GM23248 (cell line): ENCODE data around the gene CMTM6. TPM values are rescaled to one million over a fixed set of nuclear protein-coding genes. Genes with fewer than 3 reads are reported as not detected.

Experiments
- DNase-seq: peaks from one replicate; pipeline ENCODE4 v3.0.0-alpha.2; 2015
- H2AFZ ChIP-seq: fragments of 200-600 bp; sonication (generic); 2 replicates; pipeline ENCODE4 v1.6.1; 2016; ENCODE audit warnings: antibody characterized with exemption
- H3F3A ChIP-seq: fragments of 200-600 bp; sonication (generic); 2 replicates; pipeline ENCODE4 v1.6.1; 2016; ENCODE audit warnings: mild to moderate bottlenecking, antibody characterized with exemption, mixed run types; ENCODE audit not compliant: insufficient read depth
- H3K27ac ChIP-seq: fragments of 200-600 bp; sonication (generic); 2 replicates; pipeline ENCODE4 v1.5.1; 2016; ENCODE audit warnings: mild to moderate bottlenecking
- H3K27me3 ChIP-seq: fragments of 200-600 bp; sonication (generic); replicated peaks from 2 replicates; pipeline ENCODE4 v1.6.1; 2016; ENCODE audit warnings: mild to moderate bottlenecking; ENCODE audit not compliant: insufficient read depth
- H3K36me3 ChIP-seq: fragments of 200-600 bp; sonication (generic); 2 replicates; pipeline ENCODE4 v1.6.1; 2016; ENCODE audit warnings: low read depth, mild to moderate bottlenecking
- H3K4me1 ChIP-seq: fragments of 200-600 bp; sonication (generic); 2 replicates; pipeline ENCODE4 v1.6.1; 2016; ENCODE audit warnings: mild to moderate bottlenecking; ENCODE audit not compliant: insufficient read depth
- H3K4me2 ChIP-seq: fragments of 200-600 bp; sonication (generic); one replicate; pipeline ENCODE4 v1.6.1; 2016; ENCODE audit warnings: mild to moderate bottlenecking; ENCODE audit not compliant: unreplicated experiment
- H3K4me3 ChIP-seq: fragments of 200-600 bp; sonication (generic); 2 replicates; pipeline ENCODE4 v1.5.1; 2016; ENCODE audit warnings: mild to moderate bottlenecking
- H3K79me2 ChIP-seq: fragments of 200-600 bp; sonication (generic); 2 replicates; pipeline ENCODE4 v1.6.1; 2016; ENCODE audit warnings: mild to moderate bottlenecking; ENCODE audit not compliant: insufficient read depth
- H3K9ac ChIP-seq: fragments of 200-600 bp; sonication (generic); 2 replicates; pipeline ENCODE4 v1.6.1; 2016; ENCODE audit warnings: mild to moderate bottlenecking
- H3K9me2 ChIP-seq: fragments of 200-600 bp; sonication (generic); 2 replicates; pipeline ENCODE4 v1.6.1; 2016; ENCODE audit warnings: mixed run types, mild to moderate bottlenecking, moderate library complexity; ENCODE audit not compliant: insufficient read depth
- H3K9me3 ChIP-seq: fragments of 200-600 bp; sonication (generic); one replicate; pipeline ENCODE4 v1.6.1; 2017; ENCODE audit warnings: low read depth
- H4K20me1 ChIP-seq: fragments of 200-600 bp; sonication (generic); 2 replicates; pipeline ENCODE4 v1.6.0; 2016; ENCODE audit not compliant: insufficient read depth
- EZH2 ChIP-seq: fragments of 200-600 bp; sonication (generic); IDR thresholded peaks from 2 replicates; pipeline ENCODE4 v1.6.1; 2018; ENCODE audit warnings: antibody characterized with exemption, mild to moderate bottlenecking; ENCODE audit not compliant: insufficient read depth, poor library complexity, severe bottlenecking
- EZH2phosphoT487 ChIP-seq: fragments of 200-600 bp; sonication (generic); IDR thresholded peaks from 2 replicates; pipeline ENCODE4 v1.6.1; 2018; ENCODE audit warnings: antibody characterized with exemption, moderate library complexity, mild to moderate bottlenecking, low read depth; ENCODE audit not compliant: insufficient read depth
- WGBS, 2 experiments: methylation state at CpG; one replicate each; pipeline ENCODE4 v1.1.6; 2015 to 2017; ENCODE audit warnings: low lambda C conversion rate in 2 of 2, low coverage in 1 of 2; ENCODE audit errors: missing lambda C conversion rate in 2 of 2; 5-methylcytosine and 5-hydroxymethylcytosine counted together
- in situ Hi-C: fragments of 300-500 bp; cut with MboI; formaldehyde crosslinking; loops from 2 replicates; pipeline ENCODE4 v1.15.0; 2020
- polyA plus RNA-seq: library from polyadenylated mRNA; unstranded; fragments of >200 nt; fragmentation: Nextera tagmentation; extraction: Ambion mirVana; gene quantifications from 2 replicates; pipeline ENCODE4 v1.2.1, GENCODE V29; 2016
- total RNA-seq: library from RNA; depleted of rRNA; stranded (reverse); fragments of >200 nt; shearing (Covaris generic); gene quantifications from 2 replicates; pipeline ENCODE4 v1.2.3, GENCODE V29; 2014

CMTM6 gene
- total and polyA plus RNA-seq, 2 experiments from 2014 or later = 78.6 to 104 TPM

DNA sequence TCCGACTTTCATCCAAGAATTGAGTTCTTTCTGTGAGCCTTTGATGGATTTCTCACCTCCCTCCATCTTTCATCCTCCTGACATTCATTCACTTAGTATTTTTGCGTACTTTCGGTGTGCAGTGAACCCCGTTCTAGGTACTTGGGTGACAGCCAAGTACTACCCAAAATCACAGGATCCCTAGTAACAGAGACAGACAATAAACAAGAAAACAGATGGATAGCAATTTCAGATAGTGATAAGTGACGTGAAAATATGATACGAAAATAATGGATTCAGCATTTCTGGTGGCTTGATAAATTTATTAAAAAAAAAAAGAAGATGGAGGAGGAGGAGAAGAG is 264 bp upstream of the CMTM6 start:
- in situ Hi-C loops = loop anchor here (10.0 kb wide), 1 partner anchor 162 kb away; no protein-coding TSS in a partner anchor

DNA sequence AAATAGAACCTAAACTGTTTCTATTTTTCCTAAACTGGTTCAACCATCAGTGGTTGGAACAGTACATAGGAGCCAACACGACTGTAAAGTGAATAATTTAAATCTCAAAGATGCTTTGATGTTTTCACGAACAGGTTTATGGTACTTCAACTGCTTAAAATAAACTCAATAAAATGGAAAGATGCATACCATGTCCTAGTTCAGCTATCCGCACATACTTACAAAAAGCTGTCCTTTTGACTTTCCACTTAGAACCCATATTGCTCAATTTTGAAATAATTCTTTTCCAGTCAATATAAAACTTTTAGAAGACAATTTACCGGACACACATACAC is 902 bp downstream of the CMTM6 start:
- H3K9me2 ChIP-seq = no peaks in the 10 kb centered on the region
- in situ Hi-C loops = loop anchor here (10.0 kb wide), 1 partner anchor 163 kb away; no protein-coding TSS in a partner anchor

More for the DNA sequence above, 264 bp upstream of the CMTM6 start:
- peaks cover 17% of the 10 kb centered on the region for H3F3A ChIP-seq
- peak overlapping the region; percentile 98 for H2AFZ ChIP-seq
- TF ChIP-seq EZH2 (no peak), EZH2phosphoT487 (no peak)
- peak overlapping the region; percentile 92 for H3K9ac ChIP-seq
- H4K20me1 ChIP-seq = no peaks in the 10 kb centered on the region
- peaks cover 40% of the 10 kb centered on the region for H3K79me2 ChIP-seq
- 1 to 2% methylated on average over 6 of the region's 6 CpGs for WGBS, 2 experiments
- no peak for DNase-seq
- no peaks in the 10 kb centered on the region for H3K9me3 ChIP-seq
- peak overlapping the region; percentile 91 for H3K27ac ChIP-seq
- H3K4me1 ChIP-seq = peaks cover 12% of the 10 kb centered on the region
- H3K4me2 ChIP-seq = peak overlapping the region; percentile 97
- H3K27me3 ChIP-seq = no peaks in the 10 kb centered on the region
- H3K9me2 ChIP-seq = no peaks in the 10 kb centered on the region
- no peaks in the 10 kb centered on the region for H3K36me3 ChIP-seq
- H3K4me3 ChIP-seq = peak overlapping the region; percentile 84

DNA sequence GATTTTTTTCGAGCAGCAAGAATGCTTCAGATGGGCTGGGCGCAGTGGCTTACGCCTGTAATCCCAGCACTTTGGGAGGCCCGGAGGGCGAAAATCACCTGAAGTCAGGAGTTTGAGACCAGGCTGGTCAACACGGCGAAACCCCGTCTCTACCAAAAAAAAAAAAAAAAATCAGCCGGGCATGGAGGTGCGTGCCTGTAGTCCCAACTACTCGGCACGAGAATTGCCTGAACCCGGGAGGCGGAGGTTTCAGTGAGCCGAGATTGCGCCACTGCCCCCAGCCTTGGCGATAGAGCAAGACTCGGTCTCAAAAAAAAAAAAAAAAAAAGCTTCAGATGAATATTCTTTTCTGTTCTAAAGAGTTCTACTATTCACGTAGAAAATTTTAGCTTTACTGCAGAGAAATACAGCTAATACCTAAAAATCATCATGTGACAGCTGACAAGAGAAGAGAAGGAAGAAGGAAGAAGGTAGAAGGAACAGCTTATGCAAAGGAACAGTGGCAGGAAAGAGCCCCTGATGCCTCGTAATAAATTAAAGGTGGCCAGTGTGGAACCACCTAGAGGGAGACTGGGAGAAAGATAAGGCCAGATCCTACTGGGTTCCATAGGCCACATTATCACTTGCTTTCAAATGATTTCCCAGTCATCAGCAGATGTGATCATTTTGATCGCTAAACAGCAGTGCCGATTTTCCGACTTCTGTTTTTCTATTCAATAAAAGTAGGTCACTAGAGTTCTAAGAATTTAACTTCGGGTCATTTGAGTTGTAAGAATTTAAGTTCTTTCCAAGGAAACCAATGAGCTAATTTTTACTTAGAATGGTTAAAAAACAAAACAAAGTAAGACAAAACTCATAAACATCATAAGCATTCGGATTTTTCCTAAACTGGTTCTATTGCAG is 1.5 kb downstream of the CMTM6 start:
- peak overlapping the region; percentile 98 for H2AFZ ChIP-seq
- H3F3A ChIP-seq = peaks cover 17% of the 10 kb centered on the region
- peaks cover 55% of the 10 kb centered on the region for H3K79me2 ChIP-seq
- in situ Hi-C loops = loop anchor here (10.0 kb wide), 1 partner anchor 164 kb away; no protein-coding TSS in a partner anchor
- no peaks in the 10 kb centered on the region for H4K20me1 ChIP-seq
- H3K9ac ChIP-seq = peak overlapping the region; percentile 92
- no peaks in the 10 kb centered on the region for H3K27me3 ChIP-seq
- no peaks in the 10 kb centered on the region for H3K9me3 ChIP-seq
- peak; percentile 11 for DNase-seq
- H3K36me3 ChIP-seq = no peaks in the 10 kb centered on the region
- peak overlapping the region; percentile 84 for H3K4me3 ChIP-seq
- H3K4me1 ChIP-seq = peaks cover 12% of the 10 kb centered on the region
- H3K9me2 ChIP-seq = no peaks in the 10 kb centered on the region
- TF ChIP-seq EZH2phosphoT487 (no peak), EZH2 (no peak)
- H3K4me2 ChIP-seq = peak overlapping the region; percentile 97
- peak overlapping the region; percentile 91 for H3K27ac ChIP-seq
- WGBS, 2 experiments = 70 to 74% methylated on average over 25 of the region's 25 CpGs

More for the DNA sequence above, 902 bp downstream of the CMTM6 start:
- H3K79me2 ChIP-seq = peaks cover 49% of the 10 kb centered on the region
- peak overlapping the region; percentile 98 for H2AFZ ChIP-seq
- H3K4me2 ChIP-seq = peak overlapping the region; percentile 97
- WGBS, 2 experiments = 1 to 3% methylated on average over 4 of the region's 4 CpGs
- H3K9me3 ChIP-seq = no peaks in the 10 kb centered on the region
- no peaks in the 10 kb centered on the region for H3K36me3 ChIP-seq
- H3K4me3 ChIP-seq = peak overlapping the region; percentile 84
- H3K27me3 ChIP-seq = no peaks in the 10 kb centered on the region
- H4K20me1 ChIP-seq = no peaks in the 10 kb centered on the region
- TF ChIP-seq EZH2 (no peak), EZH2phosphoT487 (no peak)
- H3K9ac ChIP-seq = peak overlapping the region; percentile 92
- no peak for DNase-seq
- H3F3A ChIP-seq = peaks cover 17% of the 10 kb centered on the region
- peak overlapping the region; percentile 91 for H3K27ac ChIP-seq
- H3K4me1 ChIP-seq = peaks cover 12% of the 10 kb centered on the region

DNA sequence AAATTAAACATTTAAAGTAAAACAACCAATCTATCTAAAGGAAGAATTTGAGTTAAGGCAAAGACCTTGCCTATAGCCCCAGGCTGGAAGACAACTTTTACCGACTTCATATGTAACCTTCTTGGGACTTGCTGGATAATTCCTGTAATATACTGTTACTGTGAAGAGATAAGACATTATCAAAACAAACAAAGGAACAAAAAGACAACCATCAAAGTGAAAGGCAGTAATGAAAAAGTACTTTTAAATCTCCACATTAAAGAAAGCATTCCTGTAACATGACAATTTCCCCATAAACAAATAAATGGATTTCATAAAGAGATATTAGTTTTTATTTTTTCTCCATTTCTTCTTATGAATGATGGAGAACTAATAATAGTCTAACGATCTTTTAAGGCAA is 2.4 kb downstream of the CMTM6 start:
- no peak overlapping the region for H3K27ac ChIP-seq
- peaks cover 12% of the 10 kb centered on the region for H3K4me1 ChIP-seq
- H3K4me3 ChIP-seq = peak overlapping the region; percentile 84; the same call in 1 of the 2 replicates
- 71 to 84% methylated on average over 2 of the region's 2 CpGs for WGBS, 2 experiments
- H3K9ac ChIP-seq = no peak overlapping the region
- no peaks in the 10 kb centered on the region for H3K27me3 ChIP-seq
- no peak for DNase-seq
- H3K36me3 ChIP-seq = no peaks in the 10 kb centered on the region
- peaks cover 64% of the 10 kb centered on the region for H3K79me2 ChIP-seq
- in situ Hi-C loops = loop anchor here (10.0 kb wide), 1 partner anchor 165 kb away; no protein-coding TSS in a partner anchor
- no peaks in the 10 kb centered on the region for H3K9me2 ChIP-seq
- no peak overlapping the region for H2AFZ ChIP-seq
- H3K9me3 ChIP-seq = no peaks in the 10 kb centered on the region
- peak overlapping the region; percentile 97 for H3K4me2 ChIP-seq
- peaks cover 17% of the 10 kb centered on the region for H3F3A ChIP-seq
- no peak for TF ChIP-seq EZH2
- TF ChIP-seq EZH2phosphoT487 = no peak
- no peaks in the 10 kb centered on the region for H4K20me1 ChIP-seq
